ENCODE measurements around the gene RBBP8NL. TPM values are rescaled to one million over a fixed set of nuclear protein-coding genes. Genes with fewer than 3 reads are reported as not detected.

The RBBP8NL gene
- total RNA-seq, 1 experiment from 2014 or later: 39.2 TPM

GRCh38 chr20:62413025-62413570, 14.2 kb downstream of the RBBP8NL start:
- Mint-ChIP-seq H3K4me1 (ENCODE audit: low read depth, unreplicated experiment) (peaks cover 28% of the 10 kb centered on the region), H3K27me3 (ENCODE audit: insufficient read depth, unreplicated experiment) (no peaks in the 10 kb centered on the region), H3K4me3 (ENCODE audit: unreplicated experiment) (no peak overlapping the region), H3K9me3 (ENCODE audit: unreplicated experiment) (no peaks in the 10 kb centered on the region), H3K36me3 (ENCODE audit: insufficient read depth, unreplicated experiment) (peaks cover 87% of the 10 kb centered on the region), H3K27ac (ENCODE audit: unreplicated experiment) (peak overlapping the region; percentile 45)
- BruUV-seq (replicated peaks): no TSS peak
- Histone ChIP-seq H3K4me1 (peaks cover 53% of the 10 kb centered on the region), H3K36me3 (ENCODE audit: control insufficient read depth, insufficient read depth, low read length) (peaks cover 4% of the 10 kb centered on the region), H3K27me3 (replicated peaks; ENCODE audit: control insufficient read depth, insufficient read depth, low read length) (no peaks in the 10 kb centered on the region), H3K4me3 (ENCODE audit: low read depth, low read length) (no peak overlapping the region), H3K9me3 (no peaks in the 10 kb centered on the region)
- POLR2A ChIA-PET: no interaction called here
- TF ChIP-seq CTCF (IDR thresholded peaks at IDR 0.05; ENCODE audit: insufficient read depth in 1 of 2, low read depth in 1 of 2, low read length in 1 of 2, severe bottlenecking in 1 of 2, unreplicated experiment in 1 of 2): no peak
- intact Hi-C loops (cut with micrococcal nuclease; ENCODE audit: unreplicated experiment): no loop called here
- CTCF ChIA-PET: interaction anchor here (0.7 to 1.6 kb wide), 2 partner anchors 12 to 204 kb away, joined by 3 to 6 read pairs; no protein-coding TSS in a partner anchor
- DNase-seq: no peak

GRCh38 chr20:62412194-62413024, 14.9 kb downstream of the RBBP8NL start:
- BruUV-seq (replicated peaks): no TSS peak
- Histone ChIP-seq H3K36me3 (ENCODE audit: control insufficient read depth, insufficient read depth, low read length) (peaks cover 4% of the 10 kb centered on the region), H3K4me3 (ENCODE audit: low read depth, low read length) (no peak overlapping the region), H3K9me3 (no peaks in the 10 kb centered on the region), H3K27me3 (replicated peaks; ENCODE audit: control insufficient read depth, insufficient read depth, low read length) (no peaks in the 10 kb centered on the region), H3K4me1 (peaks cover 60% of the 10 kb centered on the region)
- no peaks in the 10 kb centered on the region for H3K9me3 Mint-ChIP-seq (ENCODE audit: unreplicated experiment)
- no peak overlapping the region for H3K4me3 Mint-ChIP-seq (ENCODE audit: unreplicated experiment)
- intact Hi-C loops (cut with micrococcal nuclease; ENCODE audit: unreplicated experiment): no loop called here
- peak overlapping the region; percentile 45 for H3K27ac Mint-ChIP-seq (ENCODE audit: unreplicated experiment)
- ChIA-PET CTCF (interaction anchor here (0.7 to 1.6 kb wide), 2 partner anchors 12 to 204 kb away, joined by 3 to 6 read pairs; no protein-coding TSS in a partner anchor), POLR2A (no interaction called here)
- peaks cover 28% of the 10 kb centered on the region for H3K4me1 Mint-ChIP-seq (ENCODE audit: low read depth, unreplicated experiment)
- peaks cover 88% of the 10 kb centered on the region for H3K36me3 Mint-ChIP-seq (ENCODE audit: insufficient read depth, unreplicated experiment)
- H3K27me3 Mint-ChIP-seq (ENCODE audit: insufficient read depth, unreplicated experiment): no peaks in the 10 kb centered on the region
- DNase-seq: no peak
- no peak for TF ChIP-seq CTCF (IDR thresholded peaks at IDR 0.05; ENCODE audit: insufficient read depth in 1 of 2, low read depth in 1 of 2, low read length in 1 of 2, severe bottlenecking in 1 of 2, unreplicated experiment in 1 of 2)

- CTCF ChIA-PET: interaction anchor here (0.7 kb wide), 1 partner anchor 19 kb away, joined by 3 read pairs; no protein-coding TSS in a partner anchor
- no peaks in the 10 kb centered on the region for H3K9me3 Mint-ChIP-seq (ENCODE audit: unreplicated experiment)
- no peak for TF ChIP-seq CTCF (IDR thresholded peaks at IDR 0.05; ENCODE audit: insufficient read depth in 1 of 2, low read depth in 1 of 2, low read length in 1 of 2, severe bottlenecking in 1 of 2, unreplicated experiment in 1 of 2)
- Histone ChIP-seq H3K27me3 (replicated peaks; ENCODE audit: control insufficient read depth, insufficient read depth, low read length) (no peaks in the 10 kb centered on the region), H3K36me3 (ENCODE audit: control insufficient read depth, insufficient read depth, low read length) (peaks cover 4% of the 10 kb centered on the region), H3K4me3 (ENCODE audit: low read depth, low read length) (no peak overlapping the region), H3K4me1 (peaks cover 62% of the 10 kb centered on the region), H3K9me3 (no peaks in the 10 kb centered on the region)
- no peaks in the 10 kb centered on the region for H3K27me3 Mint-ChIP-seq (ENCODE audit: insufficient read depth, unreplicated experiment)
- H3K4me3 Mint-ChIP-seq (ENCODE audit: unreplicated experiment): no peak overlapping the region
- H3K36me3 Mint-ChIP-seq (ENCODE audit: insufficient read depth, unreplicated experiment): peaks cover 86% of the 10 kb centered on the region
- H3K27ac Mint-ChIP-seq (ENCODE audit: unreplicated experiment): peak overlapping the region; percentile 15
- no TSS peak for BruUV-seq (replicated peaks)
- peaks cover 28% of the 10 kb centered on the region for H3K4me1 Mint-ChIP-seq (ENCODE audit: low read depth, unreplicated experiment)
- POLR2A ChIA-PET: interaction anchor here (0.5 kb wide), 1 partner anchor 13 kb away, joined by 3 read pairs; no protein-coding TSS in a partner anchor
- peak in 1 of 2 experiments; percentile 30 for DNase-seq
- intact Hi-C loops (cut with micrococcal nuclease; ENCODE audit: unreplicated experiment): no loop called here
Measured at GRCh38 chr20:62411479-62412193, 15.7 kb downstream of the RBBP8NL start.
